ENCODE results near the gene HYLS1. TPM values are rescaled to one million over a fixed set of nuclear protein-coding genes. Genes with fewer than 3 reads are reported as not detected.
A peak's percentile ranks its signal among the peaks of the same experiment; 100 is the strongest.

HYLS1 gene
- total RNA-seq, 1 experiment from 2014 or later: 2.1 TPM

DNA sequence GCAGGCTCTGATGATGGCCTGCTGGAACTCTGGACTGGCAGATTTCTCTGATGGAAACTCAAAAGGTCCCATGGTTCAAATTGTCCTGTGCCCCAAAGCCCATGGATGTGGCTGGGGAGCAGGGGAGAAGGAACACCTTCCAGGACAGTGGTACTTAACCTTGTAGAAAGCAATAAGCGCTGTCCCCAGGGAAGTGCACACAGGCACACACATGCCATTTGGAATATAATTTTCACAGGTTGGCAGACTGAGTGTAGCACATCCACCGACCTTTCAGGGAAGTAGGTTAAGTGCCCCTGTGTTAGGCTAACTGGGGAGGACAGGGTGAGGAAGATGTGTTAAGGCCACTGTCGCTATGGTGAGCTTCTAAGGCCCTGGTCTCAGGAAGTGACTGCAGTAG, 34.7 kb downstream of the HYLS1 start:
- CTCF ChIA-PET: no interaction called here
- no peaks in the 10 kb centered on the region for H3K4me1 Mint-ChIP-seq (ENCODE audit: low read depth, unreplicated experiment)
- TF ChIP-seq, protein P1, sequence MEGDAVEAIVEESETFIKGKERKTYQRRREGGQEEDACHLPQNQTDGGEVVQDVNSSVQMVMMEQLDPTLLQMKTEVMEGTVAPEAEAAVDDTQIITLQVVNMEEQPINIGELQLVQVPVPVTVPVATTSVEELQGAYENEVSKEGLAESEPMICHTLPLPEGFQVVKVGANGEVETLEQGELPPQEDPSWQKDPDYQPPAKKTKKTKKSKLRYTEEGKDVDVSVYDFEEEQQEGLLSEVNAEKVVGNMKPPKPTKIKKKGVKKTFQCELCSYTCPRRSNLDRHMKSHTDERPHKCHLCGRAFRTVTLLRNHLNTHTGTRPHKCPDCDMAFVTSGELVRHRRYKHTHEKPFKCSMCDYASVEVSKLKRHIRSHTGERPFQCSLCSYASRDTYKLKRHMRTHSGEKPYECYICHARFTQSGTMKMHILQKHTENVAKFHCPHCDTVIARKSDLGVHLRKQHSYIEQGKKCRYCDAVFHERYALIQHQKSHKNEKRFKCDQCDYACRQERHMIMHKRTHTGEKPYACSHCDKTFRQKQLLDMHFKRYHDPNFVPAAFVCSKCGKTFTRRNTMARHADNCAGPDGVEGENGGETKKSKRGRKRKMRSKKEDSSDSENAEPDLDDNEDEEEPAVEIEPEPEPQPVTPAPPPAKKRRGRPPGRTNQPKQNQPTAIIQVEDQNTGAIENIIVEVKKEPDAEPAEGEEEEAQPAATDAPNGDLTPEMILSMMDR (IDR thresholded peaks at IDR 0.05; ENCODE audit: unreplicated experiment): no peak
- no TSS peak for BruUV-seq (replicated peaks)
- intact Hi-C loops (cut with micrococcal nuclease; ENCODE audit: unreplicated experiment): no loop called here
- no peak for DNase-seq
- H3K36me3 Mint-ChIP-seq (ENCODE audit: insufficient read depth, unreplicated experiment): no peaks in the 10 kb centered on the region
- H3K9me3 Mint-ChIP-seq (ENCODE audit: low read depth, unreplicated experiment): no peaks in the 10 kb centered on the region
- peaks cover 53% of the 10 kb centered on the region for H3K27me3 Mint-ChIP-seq (ENCODE audit: unreplicated experiment)
- no peak overlapping the region for H3K4me3 Mint-ChIP-seq (ENCODE audit: low read depth, unreplicated experiment)
- no peak overlapping the region for H3K27ac Mint-ChIP-seq (ENCODE audit: unreplicated experiment)

DNA sequence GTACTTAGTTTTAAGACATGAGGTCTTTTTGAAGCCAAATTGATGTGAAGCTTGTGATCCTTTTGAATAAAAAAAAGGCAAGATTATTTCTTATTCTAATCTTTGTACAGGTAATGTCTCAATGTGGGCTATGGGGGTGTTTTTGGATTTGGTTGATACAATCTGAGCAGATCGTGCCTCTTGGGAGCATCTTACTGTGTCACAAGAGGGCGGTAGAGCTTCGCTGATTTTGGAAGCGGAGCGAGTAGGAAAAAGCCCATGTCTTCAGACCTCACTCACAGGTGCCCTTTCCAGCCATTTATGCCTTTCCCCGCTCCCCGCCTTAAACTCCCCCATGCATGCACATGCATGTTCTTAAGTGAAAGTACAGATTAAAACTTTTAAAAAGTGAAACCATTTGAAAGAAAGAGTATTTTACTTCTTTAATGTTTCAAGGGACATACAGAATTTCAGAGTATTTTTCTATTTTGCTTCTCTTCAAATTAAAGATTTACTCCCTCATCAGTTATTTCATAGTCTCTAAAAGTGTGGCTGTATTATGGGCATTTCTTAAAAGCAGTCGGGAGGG, 35.6 kb downstream of the HYLS1 start:
- Mint-ChIP-seq H3K36me3 (ENCODE audit: insufficient read depth, unreplicated experiment) (no peaks in the 10 kb centered on the region), H3K4me1 (ENCODE audit: low read depth, unreplicated experiment) (no peaks in the 10 kb centered on the region), H3K4me3 (ENCODE audit: low read depth, unreplicated experiment) (no peak overlapping the region), H3K27me3 (ENCODE audit: unreplicated experiment) (peaks cover 47% of the 10 kb centered on the region), H3K27ac (ENCODE audit: unreplicated experiment) (no peak overlapping the region), H3K9me3 (ENCODE audit: low read depth, unreplicated experiment) (no peaks in the 10 kb centered on the region)
- intact Hi-C loops (cut with micrococcal nuclease; ENCODE audit: unreplicated experiment): loop anchor here (1.0 kb wide), 1 partner anchor 271 kb away; no protein-coding TSS in a partner anchor
- TF ChIP-seq, protein P1 (IDR thresholded peaks at IDR 0.05; ENCODE audit: unreplicated experiment): peak; percentile 51
- BruUV-seq (replicated peaks): no TSS peak
- CTCF ChIA-PET: interaction anchor here (1.1 kb wide), 1 partner anchor 271 kb away, joined by 7 read pairs; no protein-coding TSS in a partner anchor
- peak; percentile 52 for DNase-seq

DNA sequence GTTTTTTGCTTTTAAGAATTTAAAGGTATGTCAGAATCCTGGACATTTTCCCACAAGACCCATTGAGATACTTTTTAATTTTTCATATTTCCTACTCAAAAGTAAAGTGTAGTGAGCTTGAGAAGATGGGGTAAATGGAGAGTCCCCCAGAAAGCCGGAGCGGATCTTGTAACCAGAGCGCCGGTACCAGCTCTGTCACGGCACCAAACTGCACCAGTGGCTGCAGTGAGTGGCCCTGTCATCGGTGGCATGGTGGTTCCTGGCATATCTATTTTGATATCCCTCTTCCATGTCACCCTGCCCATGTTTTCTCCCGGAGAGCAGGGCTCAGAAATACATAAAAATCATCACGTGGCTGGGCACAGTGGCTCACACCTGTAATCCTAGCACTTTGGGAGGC, 36.2 kb downstream of the HYLS1 start:
- CTCF ChIA-PET: interaction anchor here (1.1 kb wide), 1 partner anchor 270 kb away, joined by 7 read pairs; no protein-coding TSS in a partner anchor
- H3K27ac Mint-ChIP-seq (ENCODE audit: unreplicated experiment): no peak overlapping the region
- H3K36me3 Mint-ChIP-seq (ENCODE audit: insufficient read depth, unreplicated experiment): no peaks in the 10 kb centered on the region
- peaks cover 42% of the 10 kb centered on the region for H3K27me3 Mint-ChIP-seq (ENCODE audit: unreplicated experiment)
- intact Hi-C loops (cut with micrococcal nuclease; ENCODE audit: unreplicated experiment): loop anchor here (1.0 kb wide), 1 partner anchor 271 kb away; no protein-coding TSS in a partner anchor
- H3K9me3 Mint-ChIP-seq (ENCODE audit: low read depth, unreplicated experiment): no peaks in the 10 kb centered on the region
- no peak overlapping the region for H3K4me3 Mint-ChIP-seq (ENCODE audit: low read depth, unreplicated experiment)
- no peak for DNase-seq
- TF ChIP-seq, protein P1 (IDR thresholded peaks at IDR 0.05; ENCODE audit: unreplicated experiment): no peak
- no TSS peak for BruUV-seq (replicated peaks)
- H3K4me1 Mint-ChIP-seq (ENCODE audit: low read depth, unreplicated experiment): no peaks in the 10 kb centered on the region

DNA sequence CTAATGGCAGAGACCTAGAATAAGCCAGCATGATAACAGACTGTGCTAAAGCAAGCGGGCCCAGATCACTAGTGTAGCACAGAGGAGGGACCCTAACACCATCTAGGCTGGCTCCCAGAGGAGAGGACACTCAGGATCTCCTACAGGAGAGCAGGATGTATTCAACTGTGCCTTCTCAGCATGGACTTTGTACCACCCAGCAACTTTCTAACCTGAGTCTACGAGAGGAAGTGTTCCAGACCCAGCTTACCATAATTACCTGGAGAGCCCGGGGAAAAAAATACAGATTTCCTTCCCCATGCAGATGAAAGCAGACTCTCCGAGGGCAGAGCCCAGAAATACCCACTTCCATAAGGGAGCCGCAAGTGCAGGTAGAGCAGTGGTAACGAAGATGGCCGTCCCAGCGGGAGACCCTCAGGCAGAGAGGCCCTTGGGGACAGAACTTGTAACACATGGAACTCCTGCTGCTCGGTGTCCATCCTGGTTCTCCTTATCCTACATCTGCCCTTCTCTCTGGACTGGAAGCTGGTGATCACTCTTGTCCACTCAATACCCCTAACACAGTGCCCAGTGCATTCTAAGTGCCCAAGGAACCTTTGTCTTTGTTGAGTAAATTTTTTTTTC, 37.0 kb downstream of the HYLS1 start:
- intact Hi-C loops (cut with micrococcal nuclease; ENCODE audit: unreplicated experiment): no loop called here
- TF ChIP-seq, protein P1 (IDR thresholded peaks at IDR 0.05; ENCODE audit: unreplicated experiment): no peak
- no peak for DNase-seq
- H3K36me3 Mint-ChIP-seq (ENCODE audit: insufficient read depth, unreplicated experiment): no peaks in the 10 kb centered on the region
- CTCF ChIA-PET: no interaction called here
- no peaks in the 10 kb centered on the region for H3K4me1 Mint-ChIP-seq (ENCODE audit: low read depth, unreplicated experiment)
- no TSS peak for BruUV-seq (replicated peaks)
- H3K9me3 Mint-ChIP-seq (ENCODE audit: low read depth, unreplicated experiment): no peaks in the 10 kb centered on the region
- no peak overlapping the region for H3K4me3 Mint-ChIP-seq (ENCODE audit: low read depth, unreplicated experiment)
- H3K27ac Mint-ChIP-seq (ENCODE audit: unreplicated experiment): no peak overlapping the region
- peaks cover 33% of the 10 kb centered on the region for H3K27me3 Mint-ChIP-seq (ENCODE audit: unreplicated experiment)

Data from Calu3 (cell line).